ENCODE data around the gene PRRG4. TPM values are rescaled to one million over a fixed set of nuclear protein-coding genes. Genes with fewer than 3 reads are reported as not detected.

Gene PRRG4
- total RNA-seq, 1 donor from 2014 or later, result 3.7 TPM

DNA sequence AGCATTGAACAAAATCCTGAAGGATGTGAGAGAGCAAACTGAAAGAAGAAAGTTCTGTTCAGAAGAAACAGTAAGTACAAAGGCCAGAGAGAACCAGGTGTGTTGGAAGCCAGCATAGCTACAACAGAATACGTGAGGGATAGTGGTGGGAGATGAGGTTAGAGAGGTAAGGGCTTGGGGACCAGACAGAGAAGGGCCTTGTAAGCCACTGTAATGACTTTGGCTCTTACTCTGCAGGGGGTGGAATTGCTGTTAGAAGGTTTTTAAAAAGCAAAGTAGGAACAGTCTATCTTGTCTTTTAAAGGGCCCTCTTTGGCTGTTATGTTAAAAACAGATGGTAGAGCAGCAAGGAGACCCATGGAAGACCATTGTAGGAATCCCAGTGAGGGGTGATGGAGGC lies 4.2 kb downstream of the PRRG4 start:
- no peak overlapping the region for H3K4me3 ChIP-seq (ENCODE audit: low read depth, low read length)
- no peak for DNase-seq (ENCODE audit: low read depth)
- no peaks in the 10 kb centered on the region for H3K27me3 ChIP-seq (ENCODE audit: control insufficient read depth, insufficient read depth, low read length)
- TF ChIP-seq, protein P1, sequence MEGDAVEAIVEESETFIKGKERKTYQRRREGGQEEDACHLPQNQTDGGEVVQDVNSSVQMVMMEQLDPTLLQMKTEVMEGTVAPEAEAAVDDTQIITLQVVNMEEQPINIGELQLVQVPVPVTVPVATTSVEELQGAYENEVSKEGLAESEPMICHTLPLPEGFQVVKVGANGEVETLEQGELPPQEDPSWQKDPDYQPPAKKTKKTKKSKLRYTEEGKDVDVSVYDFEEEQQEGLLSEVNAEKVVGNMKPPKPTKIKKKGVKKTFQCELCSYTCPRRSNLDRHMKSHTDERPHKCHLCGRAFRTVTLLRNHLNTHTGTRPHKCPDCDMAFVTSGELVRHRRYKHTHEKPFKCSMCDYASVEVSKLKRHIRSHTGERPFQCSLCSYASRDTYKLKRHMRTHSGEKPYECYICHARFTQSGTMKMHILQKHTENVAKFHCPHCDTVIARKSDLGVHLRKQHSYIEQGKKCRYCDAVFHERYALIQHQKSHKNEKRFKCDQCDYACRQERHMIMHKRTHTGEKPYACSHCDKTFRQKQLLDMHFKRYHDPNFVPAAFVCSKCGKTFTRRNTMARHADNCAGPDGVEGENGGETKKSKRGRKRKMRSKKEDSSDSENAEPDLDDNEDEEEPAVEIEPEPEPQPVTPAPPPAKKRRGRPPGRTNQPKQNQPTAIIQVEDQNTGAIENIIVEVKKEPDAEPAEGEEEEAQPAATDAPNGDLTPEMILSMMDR (IDR thresholded peaks at IDR 0.05; ENCODE audit: insufficient read depth, low read length, poor library complexity, severe bottlenecking), result no peak
- no peaks in the 10 kb centered on the region for H3K36me3 ChIP-seq (ENCODE audit: control insufficient read depth, insufficient read depth, low read length)

DNA sequence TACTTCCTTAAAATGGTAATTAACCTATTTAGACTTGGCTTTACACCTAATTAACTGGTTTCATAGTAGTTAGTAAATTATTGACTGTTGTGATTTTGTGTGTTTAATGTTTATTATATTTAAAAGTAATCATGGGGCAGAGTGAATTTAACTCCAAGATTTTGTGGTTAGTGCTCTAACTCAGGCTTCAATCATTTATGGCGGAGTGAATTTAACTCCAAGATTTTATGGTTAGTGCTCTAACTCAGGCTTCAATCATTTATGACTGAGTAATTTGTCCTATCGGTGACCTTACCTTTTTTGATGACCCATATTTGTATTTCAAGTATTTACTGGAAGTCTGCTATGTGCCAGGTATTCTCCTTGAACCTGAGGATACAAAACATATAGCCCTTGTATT lies 7.2 kb downstream of the PRRG4 start:
- TF ChIP-seq, protein P1 (IDR thresholded peaks at IDR 0.05; ENCODE audit: insufficient read depth, low read length, poor library complexity, severe bottlenecking), result no peak
- Histone ChIP-seq H3K27me3 (ENCODE audit: control insufficient read depth, insufficient read depth, low read length) (no peaks in the 10 kb centered on the region), H3K36me3 (ENCODE audit: control insufficient read depth, insufficient read depth, low read length) (no peaks in the 10 kb centered on the region), H3K4me3 (ENCODE audit: low read depth, low read length) (no peak overlapping the region)
- no peak for DNase-seq (ENCODE audit: low read depth)

DNA sequence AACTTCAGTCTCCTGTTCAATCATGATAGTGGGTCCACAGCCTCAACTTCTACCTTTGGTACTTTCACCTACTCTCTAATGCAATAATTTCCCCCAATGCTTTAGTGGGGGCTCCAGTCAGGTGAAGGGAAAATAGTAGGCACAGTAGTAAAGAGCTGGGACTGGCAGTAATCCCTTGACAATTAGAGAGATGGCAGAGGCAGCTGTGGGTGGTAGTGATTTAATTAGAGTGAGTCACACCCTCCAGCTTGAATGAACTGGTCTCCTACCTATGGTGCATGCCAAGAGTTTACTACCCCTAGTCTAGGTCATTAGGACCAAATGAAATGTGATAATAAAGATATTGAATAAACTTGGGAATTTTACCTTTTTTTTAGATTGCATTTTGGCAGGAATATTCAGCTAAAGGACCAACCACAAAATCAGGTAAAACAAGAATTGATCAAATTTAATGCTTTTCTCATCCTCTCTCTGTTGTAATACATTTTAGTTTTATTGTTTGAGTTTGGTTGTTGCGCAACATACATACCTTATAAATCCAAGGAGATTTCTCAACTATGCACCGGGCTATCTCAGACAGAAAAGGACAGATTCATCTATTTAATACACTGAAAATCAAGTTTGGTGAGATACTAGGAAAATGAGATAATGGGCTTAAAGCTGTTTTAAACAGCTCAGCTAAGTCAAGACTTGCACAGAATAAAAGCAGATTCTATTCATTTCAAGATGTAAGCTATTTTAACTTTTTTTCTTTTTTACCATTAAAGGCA lies 9.0 kb downstream of the PRRG4 start:
- Histone ChIP-seq H3K27me3 (ENCODE audit: control insufficient read depth, insufficient read depth, low read length) (no peaks in the 10 kb centered on the region), H3K36me3 (ENCODE audit: control insufficient read depth, insufficient read depth, low read length) (no peaks in the 10 kb centered on the region), H3K4me3 (ENCODE audit: low read depth, low read length) (no peak overlapping the region)
- DNase-seq (ENCODE audit: low read depth), result no peak
- TF ChIP-seq, protein P1 (IDR thresholded peaks at IDR 0.05; ENCODE audit: insufficient read depth, low read length, poor library complexity, severe bottlenecking), result no peak

DNA sequence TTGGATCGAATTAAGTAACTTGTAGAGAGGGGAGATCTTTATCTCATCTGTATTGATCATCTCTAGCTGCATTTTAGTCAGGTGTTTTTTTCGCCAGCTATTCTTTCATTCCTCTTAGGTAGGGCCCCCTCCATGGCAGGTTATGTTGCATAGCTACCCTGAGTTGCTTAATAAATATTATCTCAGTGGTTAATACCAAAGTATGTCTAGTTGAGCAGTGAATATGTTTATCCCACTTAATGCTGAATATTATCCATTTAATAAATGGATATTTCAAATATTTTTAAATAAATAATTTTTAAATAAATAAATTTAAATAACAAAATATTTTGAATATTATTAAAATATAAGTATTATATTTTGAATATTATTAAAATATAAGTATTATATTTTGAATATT lies 9.6 kb downstream of the PRRG4 start:
- no peak overlapping the region for H3K4me3 ChIP-seq (ENCODE audit: low read depth, low read length)
- H3K36me3 ChIP-seq (ENCODE audit: control insufficient read depth, insufficient read depth, low read length), result no peaks in the 10 kb centered on the region
- no peaks in the 10 kb centered on the region for H3K27me3 ChIP-seq (ENCODE audit: control insufficient read depth, insufficient read depth, low read length)
- no peak for DNase-seq (ENCODE audit: low read depth)
- TF ChIP-seq, protein P1 (IDR thresholded peaks at IDR 0.05; ENCODE audit: insufficient read depth, low read length, poor library complexity, severe bottlenecking), result no peak

DNA sequence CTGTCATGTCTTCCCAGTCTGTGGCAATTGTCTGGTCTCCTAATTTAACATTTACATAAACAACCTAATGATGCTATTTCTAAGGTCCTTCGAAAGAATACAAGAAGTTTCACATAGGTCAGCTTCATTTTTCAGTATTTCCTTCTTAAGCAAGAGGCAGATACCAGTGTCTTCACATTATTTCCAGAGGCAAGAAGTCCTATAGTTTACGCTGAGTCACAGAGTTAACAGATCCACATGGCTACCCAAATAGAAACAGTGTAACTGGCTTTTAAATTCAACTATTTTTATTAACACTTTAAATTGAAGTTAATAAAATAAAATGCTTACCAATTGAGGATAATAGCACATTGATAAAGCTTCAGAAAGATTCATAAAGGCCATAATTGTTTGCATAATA lies 10.9 kb downstream of the PRRG4 start:
- H3K4me3 ChIP-seq (ENCODE audit: low read depth, low read length), result no peak overlapping the region
- H3K27me3 ChIP-seq (ENCODE audit: control insufficient read depth, insufficient read depth, low read length), result no peaks in the 10 kb centered on the region
- no peaks in the 10 kb centered on the region for H3K36me3 ChIP-seq (ENCODE audit: control insufficient read depth, insufficient read depth, low read length)
- TF ChIP-seq, protein P1 (IDR thresholded peaks at IDR 0.05; ENCODE audit: insufficient read depth, low read length, poor library complexity, severe bottlenecking), result no peak
- no peak for DNase-seq (ENCODE audit: low read depth)

DNA sequence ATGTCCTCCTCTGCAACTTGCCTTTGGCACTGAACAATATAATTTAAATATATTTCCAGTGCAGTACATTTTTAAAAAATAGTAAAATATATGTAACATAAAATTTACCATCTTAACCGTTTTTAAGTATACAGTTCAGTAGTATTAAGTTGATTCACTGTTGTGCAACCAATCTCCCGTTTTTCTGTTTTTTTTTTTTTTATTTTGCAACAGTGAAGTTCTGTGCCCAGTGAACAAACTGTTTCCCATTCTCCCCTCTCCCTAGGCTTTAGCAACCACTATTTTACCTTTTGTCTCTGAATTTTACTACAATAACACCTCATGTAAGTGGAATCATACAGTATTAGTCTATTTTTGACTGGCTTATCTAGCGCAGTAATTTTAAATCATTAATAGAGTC lies 13.8 kb downstream of the PRRG4 start:
- no peaks in the 10 kb centered on the region for H3K27me3 ChIP-seq (ENCODE audit: control insufficient read depth, insufficient read depth, low read length)
- H3K4me3 ChIP-seq (ENCODE audit: low read depth, low read length), result no peak overlapping the region
- H3K36me3 ChIP-seq (ENCODE audit: control insufficient read depth, insufficient read depth, low read length), result no peaks in the 10 kb centered on the region
- TF ChIP-seq, protein P1 (IDR thresholded peaks at IDR 0.05; ENCODE audit: insufficient read depth, low read length, poor library complexity, severe bottlenecking), result no peak
- DNase-seq (ENCODE audit: low read depth), result no peak
